HG03354 (cell line): ENCODE measurements around the gene SNCG.
"Not testable (repeated sequence)": the region's sequence is repeated elsewhere in the genome, so short reads cannot be mapped to it uniquely, and the experiment has no call there.

ENCODE experiments used
- ATAC-seq: cut with Tn5 transposase; IDR thresholded peaks from one replicate; pipeline ENCODE4 v1.9.1; 2021; ENCODE audit warnings: mild to moderate bottlenecking; ENCODE audit not compliant: unreplicated experiment, poor library complexity, severe bottlenecking

Gene SNCG

GRCh38 chr10:86972613-86973380 lies 14.4 kb downstream of the SNCG start:
- no peak for ATAC-seq

GRCh38 chr10:86974484-86974883 lies 16.1 kb downstream of the SNCG start:
- ATAC-seq: no peak

- ATAC-seq: no peak
Measured at GRCh38 chr10:86976362-86977056, 18.1 kb downstream of the SNCG start.

GRCh38 chr10:86978457-86978856 lies 20.1 kb downstream of the SNCG start:
- ATAC-seq: not testable (repeated sequence)

- no peak for ATAC-seq
Measured at GRCh38 chr10:86979296-86979818, 21.0 kb downstream of the SNCG start.

GRCh38 chr10:86979977-86980448 lies 21.6 kb downstream of the SNCG start:
- no peak for ATAC-seq

GRCh38 chr10:86981020-86981419 lies 22.6 kb downstream of the SNCG start:
- ATAC-seq: not testable (repeated sequence)

- no peak for ATAC-seq
Measured at GRCh38 chr10:86981716-86982115, 23.3 kb downstream of the SNCG start.

GRCh38 chr10:86984498-86984897 lies 26.1 kb downstream of the SNCG start:
- ATAC-seq: not testable (repeated sequence)

GRCh38 chr10:86988520-86988919 lies 30.1 kb downstream of the SNCG start:
- ATAC-seq: no peak

GRCh38 chr10:86991362-86991761 lies 33.0 kb downstream of the SNCG start:
- not testable (repeated sequence) for ATAC-seq

- ATAC-seq: no peak
Measured at GRCh38 chr10:86992456-86992855, 34.1 kb downstream of the SNCG start.

- ATAC-seq: no peak
Measured at GRCh38 chr10:86992929-86993328, 34.5 kb downstream of the SNCG start.

GRCh38 chr10:86999802-87000403 lies 41.5 kb downstream of the SNCG start:
- ATAC-seq: not testable (repeated sequence)

GRCh38 chr10:87000491-87000890 lies 42.1 kb downstream of the SNCG start:
- no peak for ATAC-seq

GRCh38 chr10:87007124-87007523 lies 48.7 kb downstream of the SNCG start:
- ATAC-seq: not testable (repeated sequence)

- ATAC-seq: not testable (repeated sequence)
Measured at GRCh38 chr10:87007674-87008073, 49.3 kb downstream of the SNCG start.

GRCh38 chr10:87008303-87008702 lies 49.9 kb downstream of the SNCG start:
- not testable (repeated sequence) for ATAC-seq

GRCh38 chr10:87009134-87009696 lies 50.8 kb downstream of the SNCG start:
- ATAC-seq: not testable (repeated sequence)
